H1 (cell line): Measurements from ENCODE around the gene TNIP3. TPM values are rescaled to one million over a fixed set of nuclear protein-coding genes. Genes with fewer than 3 reads are reported as not detected.

ENCODE experiments used
- RXRA ChIP-seq: IDR thresholded peaks from 2 replicates; pipeline ENCODE4 v1.6.1; 2011; ENCODE audit warnings: low read depth, mild to moderate bottlenecking, low read length, moderate library complexity; ENCODE audit not compliant: insufficient read depth
- polyA plus RNA-seq, 7 experiments: library from polyadenylated mRNA; depleted of rRNA in 3 of 7; stranded (reverse) in 5 of 7; unstranded in 2 of 7; fragments of >200 nt in 5 of 7; fragments of 200-250 nt in 2 of 7; gene quantifications; 1 replicate in 5 of 7; 2 replicates in 1 of 7; 4 replicates in 1 of 7; pipeline versions ENCODE4 v1.2.1 to v1.2.3, GENCODE V29; 2011 to 2013; ENCODE audit warnings: missing spikeins in 2 of 7, mixed read lengths in 2 of 7
- total RNA-seq: library from RNA; stranded (reverse); fragmentation: NEBNext Ultra II Directional; extraction: Animal tissue kit (Norgen Biotek cat#: 25700); gene quantifications from 2 replicates; pipeline ENCODE4 v1.2.1, GENCODE V29; 2021

The TNIP3 gene
- total and polyA plus RNA-seq, 2 of the 8 experiments (the other 6 are each of a cell fraction or from before 2014, with no cell fraction given) = not detected

- no peak for TF ChIP-seq RXRA
Measured at GRCh38 chr4:121187206-121187605, 23.1 kb upstream of the TNIP3 start (continued).
